Measurements from ENCODE around the gene ZNF774. TPM values are rescaled to one million over a fixed set of nuclear protein-coding genes. Genes with fewer than 3 reads are reported as not detected.
A peak's percentile ranks its signal among the peaks of the same experiment; 100 is the strongest.

Gene ZNF774
- total RNA-seq, 1 experiment from 2014 or later: 1.5 TPM

DNA sequence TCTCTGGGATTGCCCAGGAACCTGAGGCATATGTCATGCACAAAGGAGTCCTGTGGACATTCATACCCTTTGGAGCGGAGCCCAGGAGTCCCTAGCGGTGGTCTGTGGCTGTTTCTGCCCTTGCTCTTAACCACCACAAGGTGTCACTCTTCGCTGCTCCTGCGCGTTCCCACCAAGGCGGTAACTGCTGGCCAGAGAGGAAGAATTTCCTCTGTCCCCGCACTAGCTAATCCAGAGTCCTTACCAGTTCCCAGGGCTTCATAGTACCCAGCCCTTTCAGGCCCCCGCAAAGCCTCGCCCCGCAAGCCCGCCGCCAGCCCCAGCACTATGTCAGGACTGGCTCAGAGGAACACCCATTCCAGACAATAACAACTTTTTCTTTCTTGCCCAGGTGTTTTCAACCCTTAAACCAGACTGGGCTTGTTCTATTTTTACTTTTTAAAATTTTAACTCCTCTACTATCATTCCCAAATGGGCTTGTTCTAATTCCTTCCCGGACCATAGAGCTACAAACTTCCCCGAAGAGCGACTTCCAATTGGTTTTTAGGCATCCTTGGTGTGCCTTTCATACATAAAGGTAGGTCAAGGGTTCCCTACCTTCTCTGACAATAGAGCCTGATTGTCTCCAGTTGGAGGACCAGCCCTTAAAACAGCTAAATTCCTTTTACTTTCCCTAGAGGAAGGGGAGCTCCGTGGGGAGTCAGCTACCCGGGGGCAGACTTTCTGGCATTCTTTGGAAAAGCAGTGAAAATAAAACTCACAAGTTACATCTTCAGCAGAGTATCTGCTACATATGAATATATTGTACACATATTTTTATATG lies 31.8 kb upstream of the ZNF774 start:
- POLR2A ChIA-PET (ENCODE audit: low non-redundant PET): no interaction called here
- H3K4me3 ChIP-seq (ENCODE audit: low read depth, low read length, poor library complexity, severe bottlenecking): no peak overlapping the region
- H3K9me3 ChIP-seq (ENCODE audit: low read depth, low read length, poor library complexity, severe bottlenecking): no peaks in the 10 kb centered on the region
- no peaks in the 10 kb centered on the region for H3K36me3 ChIP-seq (ENCODE audit: insufficient read depth, low read length, poor library complexity, severe bottlenecking)
- TF ChIP-seq, protein P1, sequence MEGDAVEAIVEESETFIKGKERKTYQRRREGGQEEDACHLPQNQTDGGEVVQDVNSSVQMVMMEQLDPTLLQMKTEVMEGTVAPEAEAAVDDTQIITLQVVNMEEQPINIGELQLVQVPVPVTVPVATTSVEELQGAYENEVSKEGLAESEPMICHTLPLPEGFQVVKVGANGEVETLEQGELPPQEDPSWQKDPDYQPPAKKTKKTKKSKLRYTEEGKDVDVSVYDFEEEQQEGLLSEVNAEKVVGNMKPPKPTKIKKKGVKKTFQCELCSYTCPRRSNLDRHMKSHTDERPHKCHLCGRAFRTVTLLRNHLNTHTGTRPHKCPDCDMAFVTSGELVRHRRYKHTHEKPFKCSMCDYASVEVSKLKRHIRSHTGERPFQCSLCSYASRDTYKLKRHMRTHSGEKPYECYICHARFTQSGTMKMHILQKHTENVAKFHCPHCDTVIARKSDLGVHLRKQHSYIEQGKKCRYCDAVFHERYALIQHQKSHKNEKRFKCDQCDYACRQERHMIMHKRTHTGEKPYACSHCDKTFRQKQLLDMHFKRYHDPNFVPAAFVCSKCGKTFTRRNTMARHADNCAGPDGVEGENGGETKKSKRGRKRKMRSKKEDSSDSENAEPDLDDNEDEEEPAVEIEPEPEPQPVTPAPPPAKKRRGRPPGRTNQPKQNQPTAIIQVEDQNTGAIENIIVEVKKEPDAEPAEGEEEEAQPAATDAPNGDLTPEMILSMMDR (conservative IDR thresholded peaks at IDR 0.05; ENCODE audit: low read depth, low read length): peak; percentile 99
- TF ChIP-seq EZH2 (IDR thresholded peaks at IDR 0.05; ENCODE audit: borderline replicate concordance, low read depth, low read length, poor library complexity, severe bottlenecking): no peak
- H3K4me1 ChIP-seq (ENCODE audit: insufficient read depth, low read length, poor library complexity, severe bottlenecking): peaks cover 7% of the 10 kb centered on the region
- H3K27me3 ChIP-seq (replicated peaks; ENCODE audit: insufficient read depth, low read depth, low read length, poor library complexity): no peaks in the 10 kb centered on the region
- BruUV-seq (replicated peaks): no TSS peak
- no peak overlapping the region for H3K27ac ChIP-seq (ENCODE audit: low read depth, low read length, poor library complexity, severe bottlenecking)
- DNase-seq (ENCODE audit: low spot score): peak; percentile 93
- intact Hi-C loops (cut with micrococcal nuclease; ENCODE audit: unreplicated experiment): loop anchor here (1.0 to 2.0 kb wide), 3 partner anchors 162 to 566 kb away; no protein-coding TSS in a partner anchor
- CTCF ChIA-PET: interaction anchor here (0.6 to 1.8 kb wide), 6 partner anchors 13 to 729 kb away, joined by 3 to 11 read pairs (median 3); no protein-coding TSS in a partner anchor

DNA sequence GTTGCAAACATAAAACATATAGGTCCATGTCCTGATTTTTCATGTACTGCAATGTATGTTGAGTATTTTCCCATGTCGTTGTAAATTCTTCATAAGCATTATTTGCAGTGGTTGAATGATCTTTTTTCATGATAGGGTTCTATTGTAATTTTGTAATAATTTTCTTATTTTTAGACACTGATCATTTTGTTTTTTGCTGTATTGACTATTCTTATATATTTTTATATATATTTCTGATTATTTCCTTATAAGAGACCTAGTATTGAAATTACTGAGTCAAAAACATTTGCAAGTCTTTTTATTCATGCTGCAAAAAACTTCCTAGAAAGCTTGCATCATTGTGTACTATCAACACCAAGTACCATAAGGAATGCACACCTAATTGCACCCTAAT lies 31.2 kb upstream of the ZNF774 start:
- BruUV-seq (replicated peaks): no TSS peak
- no peaks in the 10 kb centered on the region for H3K36me3 ChIP-seq (ENCODE audit: insufficient read depth, low read length, poor library complexity, severe bottlenecking)
- no peaks in the 10 kb centered on the region for H3K9me3 ChIP-seq (ENCODE audit: low read depth, low read length, poor library complexity, severe bottlenecking)
- CTCF ChIA-PET: interaction anchor here (1.8 kb wide), 2 partner anchors 161 to 575 kb away, joined by 3 to 11 read pairs; no protein-coding TSS in a partner anchor
- TF ChIP-seq, protein P1 (conservative IDR thresholded peaks at IDR 0.05; ENCODE audit: low read depth, low read length): no peak
- TF ChIP-seq EZH2 (IDR thresholded peaks at IDR 0.05; ENCODE audit: borderline replicate concordance, low read depth, low read length, poor library complexity, severe bottlenecking): no peak
- intact Hi-C loops (cut with micrococcal nuclease; ENCODE audit: unreplicated experiment): loop anchor here (1.0 to 2.0 kb wide), 3 partner anchors 161 to 565 kb away; no protein-coding TSS in a partner anchor
- POLR2A ChIA-PET (ENCODE audit: low non-redundant PET): no interaction called here
- peaks cover 7% of the 10 kb centered on the region for H3K4me1 ChIP-seq (ENCODE audit: insufficient read depth, low read length, poor library complexity, severe bottlenecking)
- no peaks in the 10 kb centered on the region for H3K27me3 ChIP-seq (replicated peaks; ENCODE audit: insufficient read depth, low read depth, low read length, poor library complexity)
- H3K27ac ChIP-seq (ENCODE audit: low read depth, low read length, poor library complexity, severe bottlenecking): no peak overlapping the region
- no peak overlapping the region for H3K4me3 ChIP-seq (ENCODE audit: low read depth, low read length, poor library complexity, severe bottlenecking)
- DNase-seq (ENCODE audit: low spot score): no peak

DNA sequence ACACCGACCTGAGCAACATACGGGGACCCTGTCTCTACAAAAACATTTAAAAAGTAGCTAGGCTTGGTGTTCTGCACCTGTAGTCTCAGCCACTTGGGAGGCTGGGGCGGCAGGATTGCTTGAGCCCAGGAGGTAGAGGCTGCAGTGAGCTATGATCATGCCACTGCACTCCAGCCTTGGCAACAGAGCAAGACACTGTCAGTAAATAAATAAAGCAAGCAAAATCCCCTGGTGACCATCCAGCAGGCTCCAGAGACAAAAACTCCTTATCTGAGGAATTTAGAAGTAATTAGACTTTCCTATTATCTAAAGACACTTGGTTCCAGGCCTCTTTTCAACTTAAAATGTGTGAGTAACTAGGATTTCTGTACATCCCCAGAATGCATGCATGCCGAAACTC lies 29.5 kb upstream of the ZNF774 start:
- POLR2A ChIA-PET (ENCODE audit: low non-redundant PET): no interaction called here
- no peaks in the 10 kb centered on the region for H3K9me3 ChIP-seq (ENCODE audit: low read depth, low read length, poor library complexity, severe bottlenecking)
- peaks cover 7% of the 10 kb centered on the region for H3K4me1 ChIP-seq (ENCODE audit: insufficient read depth, low read length, poor library complexity, severe bottlenecking)
- no TSS peak for BruUV-seq (replicated peaks)
- CTCF ChIA-PET: interaction anchor here (0.7 kb wide), 2 partner anchors 80 to 551 kb away, joined by 3 read pairs; no protein-coding TSS in a partner anchor
- intact Hi-C loops (cut with micrococcal nuclease; ENCODE audit: unreplicated experiment): no loop called here
- no peak overlapping the region for H3K4me3 ChIP-seq (ENCODE audit: low read depth, low read length, poor library complexity, severe bottlenecking)
- H3K27ac ChIP-seq (ENCODE audit: low read depth, low read length, poor library complexity, severe bottlenecking): no peak overlapping the region
- no peak for DNase-seq (ENCODE audit: low spot score)
- H3K36me3 ChIP-seq (ENCODE audit: insufficient read depth, low read length, poor library complexity, severe bottlenecking): no peaks in the 10 kb centered on the region
- H3K27me3 ChIP-seq (replicated peaks; ENCODE audit: insufficient read depth, low read depth, low read length, poor library complexity): no peaks in the 10 kb centered on the region
- TF ChIP-seq, protein P1 (conservative IDR thresholded peaks at IDR 0.05; ENCODE audit: low read depth, low read length): no peak
- no peak for TF ChIP-seq EZH2 (IDR thresholded peaks at IDR 0.05; ENCODE audit: borderline replicate concordance, low read depth, low read length, poor library complexity, severe bottlenecking)

All from A673 (cell line).